Hindlimb muscle (tissue), 1 donor: ENCODE data around the gene DYRK3. TPM values are rescaled to one million over a fixed set of nuclear protein-coding genes. Genes with fewer than 3 reads are reported as not detected.
"Not testable (repeated sequence)": the region's sequence is repeated elsewhere in the genome, so short reads cannot be mapped to it uniquely, and the experiment has no call there.

Experiments used
- DNase-seq: peaks from one replicate; pipeline ENCODE4 v3.0.0-alpha.2; 2013
- polyA plus RNA-seq: library from polyadenylated mRNA; unstranded; fragments of 120-200 nt; gene quantifications from one replicate; pipeline ENCODE4 v1.2.1, GENCODE V29; 2013; ENCODE audit not compliant: insufficient read length

The DYRK3 gene
- 3.9 TPM for polyA plus RNA-seq

DNA sequence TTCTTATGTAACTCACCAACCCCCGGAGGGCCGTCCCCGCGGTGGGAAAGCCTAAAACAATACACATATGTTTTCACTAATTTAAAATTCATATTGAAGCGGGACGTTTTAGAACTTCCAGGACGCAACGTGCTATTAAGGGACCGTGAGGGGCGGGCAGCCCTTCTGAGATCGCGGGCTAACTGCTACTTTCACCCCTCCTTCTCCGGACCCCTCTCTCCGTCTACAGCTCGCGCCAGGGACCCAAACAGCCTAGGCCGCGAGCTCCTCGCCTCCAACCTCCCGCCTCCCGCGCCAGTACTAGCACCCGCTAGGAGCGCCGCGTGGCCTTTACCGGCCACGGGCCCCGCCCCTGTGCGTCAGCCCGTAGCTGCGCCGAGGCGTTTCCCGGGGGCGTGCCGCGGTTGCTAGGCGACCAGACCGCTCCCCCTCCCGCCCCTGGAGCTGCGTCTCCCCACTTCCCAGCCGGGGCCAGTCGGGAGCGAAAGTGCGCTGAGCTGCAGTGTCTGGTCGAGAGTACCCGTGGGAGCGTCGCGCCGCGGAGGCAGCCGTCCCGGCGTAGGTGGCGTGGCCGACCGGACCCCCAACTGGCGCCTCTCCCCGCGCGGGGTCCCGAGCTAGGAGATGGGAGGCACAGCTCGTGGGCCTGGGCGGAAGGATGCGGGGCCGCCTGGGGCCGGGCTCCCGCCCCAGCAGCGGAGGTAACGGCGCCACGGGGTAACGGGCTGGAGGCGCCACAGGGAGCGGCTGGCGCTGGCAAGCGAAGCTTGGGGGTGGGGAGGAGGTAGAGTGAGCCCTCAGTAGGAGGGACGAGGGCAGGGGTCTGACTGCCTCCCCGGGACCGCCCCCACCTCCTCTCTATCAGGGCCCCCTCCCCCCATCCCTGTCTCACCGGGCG lies at the start of gene DYRK3:
TSS of gene DYRK3 (plus strand) at position 457 of the 898 bp plus-strand sequence. CDS start at position 625, 168 bp downstream.
- peak; percentile 94 for DNase-seq

DNA sequence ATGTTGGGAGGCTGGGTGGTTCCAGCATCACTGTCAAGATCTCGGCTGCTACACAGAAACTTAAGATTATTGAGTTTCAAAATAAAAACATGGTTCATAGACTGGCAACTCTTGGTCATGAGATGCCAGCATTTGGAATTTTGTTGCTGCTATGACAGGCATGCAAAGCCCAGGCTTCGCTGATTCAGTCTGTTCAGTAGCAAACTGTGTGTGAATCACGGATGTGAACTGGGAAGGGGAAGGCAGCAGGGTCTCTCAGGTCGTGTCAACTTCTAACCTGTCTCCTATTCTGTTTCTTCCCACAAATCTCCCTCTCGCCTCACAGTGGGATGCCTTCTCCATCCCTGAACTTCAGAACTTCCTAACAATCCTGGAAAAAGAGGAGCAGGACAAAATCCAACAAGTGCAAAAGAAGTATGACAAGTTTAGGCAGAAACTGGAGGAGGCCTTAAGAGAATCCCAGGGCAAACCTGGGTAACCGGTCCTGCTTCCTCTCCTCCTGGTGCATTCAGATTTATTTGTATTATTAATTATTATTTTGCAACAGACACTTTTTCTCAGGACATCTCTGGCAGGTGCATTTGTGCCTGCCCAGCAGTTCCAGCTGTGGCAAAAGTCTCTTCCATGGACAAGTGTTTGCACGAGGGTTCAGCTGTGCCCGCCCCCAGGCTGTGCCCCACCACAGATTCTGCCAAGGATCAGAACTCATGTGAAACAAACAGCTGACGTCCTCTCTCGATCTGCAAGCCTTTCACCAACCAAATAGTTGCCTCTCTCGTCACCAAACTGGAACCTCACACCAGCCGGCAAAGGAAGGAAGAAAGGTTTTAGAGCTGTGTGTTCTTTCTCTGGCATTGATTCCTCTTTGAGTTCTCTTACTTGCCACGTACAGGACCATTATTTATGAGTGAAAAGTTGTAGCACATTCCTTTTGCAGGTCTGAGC lies 48.6 kb upstream of the DYRK3 start:
- DNase-seq = no peak

DNA sequence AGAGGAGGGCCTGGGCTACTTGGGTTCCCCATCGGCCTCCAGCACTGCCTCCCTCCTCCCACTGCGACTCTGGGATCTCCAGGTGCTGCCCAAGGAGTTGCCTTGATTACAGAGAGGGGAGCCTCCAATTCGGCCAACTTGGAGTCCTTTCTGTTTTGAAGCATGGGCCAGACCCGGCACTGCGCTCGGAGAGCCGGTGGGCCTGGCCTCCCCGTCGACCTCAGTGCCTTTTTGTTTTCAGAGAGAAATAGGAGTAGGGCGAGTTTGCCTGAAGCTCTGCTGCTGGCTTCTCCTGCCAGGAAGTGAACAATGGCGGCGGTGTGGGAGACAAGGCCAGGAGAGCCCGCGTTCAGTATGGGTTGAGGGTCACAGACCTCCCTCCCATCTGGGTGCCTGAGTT lies 47.4 kb upstream of the DYRK3 start:
- DNase-seq = no peak

DNA sequence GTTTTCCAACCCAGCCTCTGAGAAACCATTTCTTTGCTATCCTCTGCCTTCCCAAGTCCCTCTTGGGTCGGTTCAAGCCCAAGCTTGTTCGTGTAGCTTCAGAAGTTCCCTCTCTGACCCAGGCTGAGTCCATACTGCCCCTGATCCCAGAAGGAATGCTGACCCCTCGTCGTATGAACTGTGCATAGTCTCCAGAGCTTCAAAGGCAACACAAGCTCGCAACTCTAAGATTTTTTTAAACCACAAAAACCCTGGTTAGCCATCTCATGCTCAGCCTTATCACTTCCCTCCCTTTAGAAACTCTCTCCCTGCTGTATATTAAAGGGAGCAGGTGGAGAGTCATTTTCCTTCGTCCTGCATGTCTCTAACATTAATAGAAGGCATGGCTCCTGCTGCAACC lies 46.8 kb upstream of the DYRK3 start:
- DNase-seq = no peak

DNA sequence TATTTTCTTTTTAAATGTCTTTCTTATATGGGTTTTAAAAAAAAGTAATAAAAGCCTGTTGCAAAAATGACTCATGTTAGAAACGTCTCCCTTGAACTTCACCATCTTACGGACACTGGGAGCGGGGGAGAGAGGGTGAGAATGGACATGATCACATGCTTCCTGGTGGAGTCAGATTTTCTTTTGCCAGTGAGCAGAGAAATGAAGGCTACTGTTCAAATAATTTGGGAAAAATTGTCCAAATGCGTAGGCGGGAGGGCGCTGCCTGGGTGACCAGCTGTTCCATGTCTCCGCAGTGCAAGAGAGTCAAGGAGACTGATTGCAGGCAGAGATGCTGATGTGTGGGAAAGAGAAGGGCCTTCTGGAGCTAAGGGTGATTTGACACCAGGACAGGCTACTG lies 46.1 kb upstream of the DYRK3 start:
- no peak for DNase-seq

DNA sequence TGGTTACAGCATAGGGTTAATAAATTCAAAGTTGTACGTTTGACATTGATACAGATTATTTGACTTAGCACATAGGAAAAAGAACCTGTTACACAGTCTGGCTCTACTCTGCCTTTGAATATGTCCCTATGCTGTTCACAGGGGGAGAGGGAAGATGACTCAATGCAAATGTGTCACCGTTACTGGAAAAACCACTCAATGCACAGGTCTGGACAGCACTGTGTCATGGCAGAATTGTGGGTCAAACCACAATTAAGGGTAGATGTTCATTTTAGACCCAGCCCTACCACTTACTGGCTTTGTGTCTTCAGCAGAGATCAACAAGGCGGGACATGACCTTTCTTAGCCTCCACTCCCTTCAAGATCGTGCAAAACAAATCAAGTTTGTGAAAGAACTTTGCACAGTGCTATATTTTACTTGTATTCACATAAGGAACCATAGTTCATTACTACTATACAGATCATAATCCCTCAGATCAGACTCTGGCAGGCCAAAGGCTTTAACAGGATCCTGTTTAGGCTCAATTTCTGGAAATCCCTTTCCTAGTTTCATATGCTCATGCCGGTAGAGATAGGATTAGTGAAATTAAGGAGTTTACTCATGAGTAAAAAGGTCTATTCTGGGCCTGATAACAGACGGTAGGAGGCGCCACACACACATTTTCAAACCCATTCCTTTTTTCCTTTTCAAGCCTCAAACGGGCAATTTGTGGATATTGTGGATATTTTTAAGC lies 45.1 kb upstream of the DYRK3 start:
- DNase-seq = no peak

DNA sequence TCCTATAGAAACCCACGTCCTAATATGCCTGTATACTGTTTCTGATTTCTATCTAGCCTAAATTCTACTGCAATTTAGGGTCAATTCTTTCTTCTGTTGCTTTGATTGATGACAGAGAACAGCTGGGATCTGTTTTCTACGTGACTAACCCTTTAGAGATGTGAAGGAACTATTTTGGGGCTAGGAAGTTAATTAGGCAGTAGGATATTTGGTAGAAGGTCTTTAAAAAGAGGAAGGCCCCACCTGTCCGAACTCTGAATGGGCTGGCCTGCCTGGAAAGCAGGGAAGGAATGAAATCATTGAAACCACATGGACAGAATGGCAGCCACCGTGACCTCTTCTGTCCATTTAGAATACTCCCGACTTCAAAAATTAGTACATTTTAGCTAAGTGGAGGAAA lies 44.1 kb upstream of the DYRK3 start:
- DNase-seq = no peak

DNA sequence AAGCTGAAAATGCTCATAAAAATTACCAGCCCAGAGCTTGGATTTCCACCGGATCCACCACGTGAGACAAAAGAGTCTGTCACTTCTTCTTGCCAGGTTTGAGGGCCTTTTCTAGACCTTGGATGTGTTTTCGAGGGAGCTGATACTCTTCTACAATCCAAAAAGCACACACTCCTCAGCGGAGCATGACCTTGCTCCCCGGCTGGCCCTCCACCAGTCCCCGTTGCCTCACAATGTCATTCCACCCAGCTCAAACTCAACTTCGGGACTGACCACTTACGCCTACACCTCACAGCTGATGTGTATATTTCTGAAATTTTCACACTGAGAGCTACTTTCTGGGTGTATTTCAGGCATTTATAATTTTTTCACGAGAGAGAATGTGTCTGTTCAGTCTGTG lies 43.6 kb upstream of the DYRK3 start:
- DNase-seq = no peak

DNA sequence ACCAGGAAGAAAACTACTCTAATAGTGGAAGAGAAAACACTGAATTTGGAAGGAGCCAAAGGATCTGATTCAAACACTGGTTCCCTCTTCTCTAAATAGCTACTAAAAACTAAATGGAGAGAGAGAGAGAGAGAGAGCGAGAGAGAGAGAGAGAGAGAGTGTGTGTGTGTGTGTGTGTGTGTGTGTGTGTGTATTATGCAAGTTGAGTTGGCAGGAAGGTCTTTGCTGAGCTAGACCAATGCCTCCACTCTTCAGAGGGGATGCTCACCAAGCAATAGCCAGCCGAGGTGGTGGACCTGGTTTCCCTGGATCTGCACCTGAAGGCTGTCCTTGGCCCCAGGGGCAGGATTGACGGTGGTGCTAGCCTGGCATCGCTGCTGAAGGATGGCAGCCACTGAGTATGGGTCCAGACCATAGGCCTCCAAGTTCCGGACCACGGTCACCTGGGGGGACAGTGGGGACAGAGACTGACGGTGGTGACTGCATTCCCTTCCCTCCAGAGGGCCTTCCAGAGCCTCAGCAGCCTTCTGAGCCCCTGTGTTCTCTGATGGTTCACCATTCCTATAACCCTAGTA lies 41.9 kb upstream of the DYRK3 start:
- DNase-seq = no peak

DNA sequence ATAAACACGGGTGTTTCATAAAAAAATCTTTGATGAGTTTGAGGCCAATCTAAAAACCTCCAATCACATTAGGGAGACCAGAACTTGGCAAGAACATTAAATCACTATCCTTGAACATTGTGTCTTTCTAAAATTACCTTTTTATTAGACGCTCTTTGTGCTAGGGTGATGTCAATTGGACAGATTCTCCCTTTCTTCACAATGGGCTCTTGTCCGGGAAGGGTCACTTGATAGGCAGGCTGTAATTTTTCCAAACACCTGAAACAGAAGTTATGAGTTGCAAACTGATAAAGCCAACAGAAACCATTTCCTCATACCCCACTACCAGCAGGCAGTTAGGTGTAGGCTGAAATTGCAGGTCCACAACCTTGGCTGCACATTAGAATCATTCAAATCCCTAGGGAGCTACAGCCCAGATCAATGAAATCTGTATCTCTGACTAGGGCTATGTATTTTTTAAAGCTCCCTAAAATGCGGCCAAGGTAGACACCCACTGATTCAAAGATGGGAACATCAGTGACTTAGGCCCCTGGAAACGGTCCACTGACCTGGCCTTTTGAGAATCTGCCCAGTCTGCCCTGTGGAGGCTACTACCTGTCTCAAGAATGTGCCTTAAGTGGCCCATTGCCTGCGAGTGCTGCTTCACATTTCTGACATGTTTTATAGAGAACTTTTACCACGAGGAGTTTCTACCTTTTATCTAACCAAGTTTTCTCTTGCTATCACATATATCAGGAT lies 39.6 kb upstream of the DYRK3 start:
- DNase-seq = no peak

DNA sequence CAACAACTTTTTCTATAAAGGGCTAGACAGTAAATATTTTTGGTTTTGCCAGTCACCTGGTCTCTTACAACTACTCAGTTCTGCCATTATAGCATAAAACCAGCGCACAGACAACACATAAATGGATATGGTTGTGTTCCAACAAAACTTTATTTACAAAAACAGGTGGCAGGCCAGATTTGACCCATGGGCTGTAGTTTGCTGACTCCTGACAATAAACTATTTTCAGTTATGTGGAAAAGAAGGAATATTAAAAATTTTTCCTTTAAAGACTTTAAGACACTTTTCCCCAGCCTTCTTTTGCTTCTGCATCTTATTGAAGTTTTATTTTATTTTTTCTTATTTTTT lies 39.0 kb upstream of the DYRK3 start:
- no peak for DNase-seq

DNA sequence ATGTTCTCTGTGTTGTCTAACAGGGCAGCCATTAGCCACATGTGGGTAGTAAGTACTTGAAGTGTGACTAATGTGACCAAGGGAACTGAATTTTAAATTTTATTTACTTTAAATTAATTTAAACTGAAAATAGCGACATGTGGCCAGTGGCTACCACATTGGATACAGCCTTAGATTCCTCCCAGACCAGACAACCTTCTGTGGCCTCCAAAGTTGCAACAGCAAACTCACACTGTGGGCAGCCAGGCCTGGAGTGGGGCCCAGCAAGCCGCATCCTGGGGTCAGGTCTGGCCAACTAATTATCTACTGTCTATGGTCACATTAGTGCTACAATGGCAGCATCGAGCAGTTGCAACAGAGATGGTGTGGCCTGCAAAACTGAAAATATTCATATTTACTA lies 34.8 kb upstream of the DYRK3 start:
- no peak for DNase-seq

DNA sequence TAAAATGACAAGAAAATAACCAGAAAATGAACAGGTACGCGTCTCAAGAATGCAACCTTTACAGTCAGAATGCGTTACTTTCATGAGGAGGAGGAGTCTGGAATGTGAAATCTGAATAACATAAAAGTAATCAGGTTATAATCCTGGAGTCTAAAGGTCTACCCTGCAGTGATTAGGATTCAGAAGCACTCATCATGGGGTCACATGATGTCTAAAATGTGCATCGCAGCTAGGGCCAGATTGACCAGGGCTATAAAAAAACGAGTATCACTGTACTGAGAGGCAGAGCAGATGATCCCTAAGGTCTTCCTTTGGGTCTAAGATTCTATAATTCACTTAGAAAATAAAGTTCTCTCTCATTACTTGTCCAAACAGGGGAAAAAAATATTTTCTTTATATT lies 30.5 kb upstream of the DYRK3 start:
- DNase-seq = no peak

DNA sequence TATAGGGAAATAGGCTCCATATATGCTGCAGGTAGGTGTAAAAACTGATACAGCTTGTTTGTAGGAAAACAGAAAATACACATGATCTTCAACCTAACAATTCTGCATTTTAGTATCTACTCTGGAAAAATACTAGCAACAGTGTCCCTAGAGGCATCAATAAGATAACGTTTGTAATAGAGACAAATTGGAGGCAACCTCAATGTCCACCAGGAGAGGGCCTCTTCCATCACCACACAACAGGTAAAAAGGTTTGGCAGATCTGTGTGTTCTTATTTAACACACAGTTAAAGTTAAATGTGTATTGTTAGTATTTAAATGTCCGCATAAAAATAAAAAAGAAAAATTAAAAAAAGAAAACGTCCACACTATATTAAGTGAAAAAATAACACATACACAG lies 28.5 kb upstream of the DYRK3 start:
- no peak for DNase-seq

DNA sequence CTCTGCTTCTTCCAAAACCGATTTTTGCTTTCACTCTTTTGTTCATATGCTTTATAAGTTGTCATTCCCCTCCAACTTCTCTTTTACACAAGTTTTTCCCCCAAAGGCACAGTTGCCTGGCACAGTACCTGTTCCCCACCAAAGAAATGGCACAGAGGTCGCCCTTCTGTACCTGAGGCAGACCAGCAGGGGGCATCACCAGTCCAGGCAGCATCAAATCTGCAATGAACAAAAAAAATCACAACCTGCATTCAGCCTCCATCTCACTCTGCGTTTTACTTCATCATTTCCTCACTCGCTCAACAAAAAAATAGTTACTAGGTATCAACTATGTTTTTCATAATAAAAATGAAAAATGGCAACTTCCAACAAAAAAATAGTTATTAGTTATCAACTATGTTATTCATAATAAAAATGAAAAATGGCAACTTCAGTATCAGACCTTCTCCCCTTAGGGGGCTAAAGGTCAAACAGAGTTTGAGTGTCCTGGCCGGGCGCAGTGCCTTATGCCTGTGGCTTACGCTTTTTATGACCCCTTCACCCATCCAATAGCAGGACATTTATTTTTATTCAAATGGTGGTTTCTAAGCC lies 27.1 kb upstream of the DYRK3 start:
- DNase-seq = no peak

DNA sequence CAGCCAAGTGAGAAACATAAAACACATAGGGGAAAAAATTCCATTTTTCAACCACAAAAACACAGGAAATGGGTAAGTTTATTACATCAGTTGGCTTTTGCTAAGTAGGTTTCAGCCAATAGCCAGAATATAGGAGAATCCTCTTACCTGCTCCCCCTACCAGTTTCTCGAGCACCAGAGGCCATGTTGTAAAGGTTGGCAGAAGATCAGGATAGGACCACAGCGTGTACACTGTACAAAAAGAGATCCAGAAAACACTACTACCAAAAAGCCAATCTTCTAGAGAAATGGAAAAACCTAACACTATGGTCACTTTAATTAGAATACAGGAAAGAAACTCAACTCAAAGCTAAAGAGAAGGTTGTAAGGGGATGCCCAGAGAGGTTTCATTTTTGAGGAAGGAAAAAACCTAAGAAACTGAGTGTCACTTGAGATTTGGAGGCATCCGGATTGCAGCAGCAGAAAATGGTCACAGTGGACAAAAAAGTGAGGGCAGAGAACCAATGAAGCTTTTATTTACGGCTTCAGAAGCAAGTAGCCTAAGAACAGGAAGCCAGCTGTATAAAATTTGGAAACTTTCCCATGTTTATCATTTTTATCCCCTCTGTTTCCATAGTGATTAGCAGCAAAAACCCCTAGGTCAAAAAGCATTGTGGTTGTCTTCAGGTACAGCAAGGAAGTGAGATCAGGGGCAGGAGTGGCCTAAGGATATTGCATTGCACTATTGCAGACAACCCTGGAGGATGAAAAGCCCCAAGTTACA lies 25.9 kb upstream of the DYRK3 start:
- DNase-seq = no peak

DNA sequence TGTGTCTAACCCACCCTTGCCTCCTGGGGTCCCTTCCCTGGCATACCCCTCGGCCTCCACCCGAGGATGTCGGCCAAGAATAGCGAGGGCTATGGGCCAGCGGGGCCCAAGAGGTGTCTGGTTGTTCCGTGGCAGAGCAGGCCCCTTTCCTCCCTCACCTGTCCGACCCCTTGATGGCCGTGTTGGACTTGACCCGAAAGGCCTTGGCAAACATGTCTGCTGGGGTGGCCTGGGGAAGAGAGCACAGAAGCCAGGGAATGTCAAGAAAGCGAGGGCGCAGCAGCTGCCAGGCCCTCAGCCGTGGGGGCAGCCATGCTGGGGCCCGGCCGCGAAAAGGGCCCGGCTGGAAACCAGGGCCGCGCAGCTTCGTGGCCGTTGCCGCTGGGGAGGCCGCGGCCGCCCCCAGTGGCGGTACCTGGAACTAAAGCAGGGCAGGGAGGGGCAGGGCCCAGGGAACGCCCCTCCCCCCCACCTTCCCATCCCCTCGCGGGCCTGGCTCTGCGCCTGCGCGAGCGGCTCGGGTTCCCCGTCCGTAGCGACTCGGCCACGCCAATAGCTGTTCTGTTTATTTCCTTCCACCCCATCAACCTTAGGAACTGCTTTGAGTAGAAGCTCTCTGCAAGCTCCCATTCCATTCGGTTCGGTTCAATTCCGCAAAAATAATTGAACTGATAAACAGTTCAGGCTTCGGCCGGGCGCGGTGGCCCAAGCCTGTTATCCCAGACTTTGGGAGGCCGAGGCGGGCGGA lies 23.0 kb upstream of the DYRK3 start, which contains the start of gene EIF2D:
TSS of gene EIF2D (minus strand) at position 337 of the 748 bp plus-strand sequence. CDS start at position 214, 123 bp downstream.
- DNase-seq = peak; percentile 97

DNA sequence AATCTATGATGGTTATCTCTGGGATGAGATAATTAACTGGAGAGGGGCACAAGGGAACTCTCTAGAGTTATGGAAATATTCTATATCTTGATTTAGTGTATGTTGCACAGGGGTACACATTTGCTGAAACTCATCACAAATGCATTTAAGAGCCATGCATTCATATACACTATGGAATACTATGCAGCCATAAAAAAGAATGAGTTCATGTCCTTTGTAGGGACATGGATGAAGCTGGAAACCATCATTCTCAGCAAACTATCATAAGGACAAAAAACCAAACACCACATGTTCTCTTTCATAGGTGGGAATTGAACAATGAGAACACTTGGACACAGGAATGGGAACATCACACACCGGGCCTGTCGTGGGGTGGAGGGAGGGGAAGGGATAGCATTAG lies 8.9 kb upstream of the DYRK3 start:
- DNase-seq = not testable (repeated sequence)

DNA sequence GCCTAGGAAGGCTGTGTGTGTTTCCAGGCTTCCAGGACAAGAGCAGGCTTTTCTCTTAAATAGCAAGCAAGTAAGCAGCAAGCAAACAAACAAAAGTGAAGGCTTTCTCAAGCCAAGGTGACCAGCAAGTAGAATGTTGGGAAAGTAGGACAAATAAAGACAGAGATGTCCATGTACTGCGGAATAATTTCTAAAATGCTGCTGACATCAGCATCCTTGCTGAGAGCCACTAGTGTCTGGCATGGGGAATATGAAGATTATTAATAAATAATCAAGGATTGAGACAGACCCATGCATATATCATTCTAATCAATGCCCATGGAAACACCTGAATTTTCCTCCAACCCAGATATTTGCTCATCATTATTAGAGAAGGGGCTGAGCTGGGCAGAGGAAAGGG lies 6.4 kb upstream of the DYRK3 start:
- no peak for DNase-seq

DNA sequence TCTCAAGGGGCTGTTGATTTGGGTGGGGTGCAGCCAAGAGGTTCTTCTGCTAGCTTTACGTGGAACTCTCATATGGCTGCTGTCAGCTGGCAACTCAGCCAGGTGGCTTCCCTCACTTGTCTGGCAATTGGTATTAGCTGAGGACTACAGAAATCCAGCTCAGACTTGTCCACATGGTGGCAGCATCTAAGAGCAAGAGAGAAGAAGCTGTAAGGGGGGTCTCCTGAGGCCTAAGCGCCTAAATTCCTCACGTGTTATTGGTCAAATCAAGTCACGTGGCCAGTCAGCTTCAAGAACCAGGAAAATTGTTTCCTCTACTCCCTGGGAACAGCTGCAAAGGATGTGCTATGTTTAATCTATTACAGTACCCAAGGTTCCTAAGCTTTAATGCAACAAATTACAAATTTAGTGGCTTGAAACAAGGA lies 4.2 kb upstream of the DYRK3 start:
- peak; percentile 80 for DNase-seq
